A204.1 (cell line): Measurements from ENCODE around the gene NCAPD3.

Experiments used
- FAIRE-seq: peaks from 2 replicates; lab custom pipeline; 2012; peaks lifted over from hg19 to GRCh38; lab: Jason Lieb, UNC

NCAPD3 gene

GRCh38 chr11:134159652-134160051 lies 64.1 kb downstream of the NCAPD3 start:
- FAIRE-seq = no peak

GRCh38 chr11:134158023-134158422 lies 65.7 kb downstream of the NCAPD3 start:
- FAIRE-seq = no peak

GRCh38 chr11:134157451-134157850 lies 66.3 kb downstream of the NCAPD3 start:
- no peak for FAIRE-seq

GRCh38 chr11:134155946-134156865 lies 67.6 kb downstream of the NCAPD3 start:
- no peak for FAIRE-seq

- no peak for FAIRE-seq
These were observed 68.3 kb downstream of the NCAPD3 start for GRCh38 chr11:134155456-134155855.

GRCh38 chr11:134154441-134154840 lies 69.3 kb downstream of the NCAPD3 start:
- FAIRE-seq = no peak

GRCh38 chr11:134153147-134153905 lies 70.4 kb downstream of the NCAPD3 start:
- no peak for FAIRE-seq

GRCh38 chr11:134152696-134153095 lies 71.1 kb downstream of the NCAPD3 start:
- no peak for FAIRE-seq

GRCh38 chr11:134151083-134151747 lies 72.6 kb downstream of the NCAPD3 start:
- no peak for FAIRE-seq

- FAIRE-seq = no peak
These were observed 73.4 kb downstream of the NCAPD3 start for GRCh38 chr11:134150195-134150903.

- FAIRE-seq = no peak
These were observed 74.4 kb downstream of the NCAPD3 start for GRCh38 chr11:134149371-134149770.

GRCh38 chr11:134146598-134146997 lies 77.2 kb downstream of the NCAPD3 start:
- FAIRE-seq = no peak

- FAIRE-seq = no peak
These were observed 78.1 kb downstream of the NCAPD3 start for GRCh38 chr11:134145715-134146114.

GRCh38 chr11:134144744-134145143 lies 79.0 kb downstream of the NCAPD3 start:
- FAIRE-seq = no peak

GRCh38 chr11:134143801-134144200 lies 80.0 kb downstream of the NCAPD3 start:
- FAIRE-seq = no peak

GRCh38 chr11:134142536-134142935 lies 81.2 kb downstream of the NCAPD3 start:
- no peak for FAIRE-seq

- no peak for FAIRE-seq
These were observed 82.7 kb downstream of the NCAPD3 start for GRCh38 chr11:134140961-134141490.

- FAIRE-seq = peak; percentile 73
These were observed 83.9 kb downstream of the NCAPD3 start for GRCh38 chr11:134139873-134140331.

- FAIRE-seq = no peak
These were observed 84.4 kb downstream of the NCAPD3 start for GRCh38 chr11:134139303-134139872.

- FAIRE-seq = no peak
These were observed 85.4 kb downstream of the NCAPD3 start for GRCh38 chr11:134138376-134138775.

- FAIRE-seq = no peak
These were observed 89.6 kb downstream of the NCAPD3 start for GRCh38 chr11:134134167-134134566.
